GM18870 (cell line): Measurements from ENCODE around the gene SPRR2D.
"Not testable (repeated sequence)": the region's sequence is repeated elsewhere in the genome, so short reads cannot be mapped to it uniquely, and the experiment has no call there.

Source experiments
- ATAC-seq: cut with Tn5 transposase; IDR thresholded peaks from one replicate; pipeline ENCODE4 v1.9.1; 2021; ENCODE audit warnings: moderate library complexity; ENCODE audit not compliant: unreplicated experiment

Gene SPRR2D

DNA sequence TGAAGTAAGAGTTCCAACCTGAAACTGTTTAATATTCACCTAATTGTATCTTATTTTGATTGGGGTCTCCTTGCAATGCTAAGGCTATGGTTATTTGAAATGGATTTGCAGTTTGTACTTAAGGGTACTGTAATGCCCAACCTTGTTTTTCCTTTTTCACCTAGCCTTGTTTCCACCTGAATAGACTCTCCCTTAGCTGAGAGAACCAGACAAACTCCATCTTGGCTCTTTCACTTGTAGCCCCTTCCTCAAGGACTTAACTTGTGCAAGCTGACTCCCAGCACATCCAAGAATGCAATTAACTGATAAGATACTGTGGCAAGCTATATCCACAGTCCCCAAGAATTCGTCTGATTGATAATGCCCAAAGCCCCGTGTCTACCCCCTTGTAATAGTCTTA is 19.1 kb downstream of the SPRR2D start:
- ATAC-seq: not testable (repeated sequence)

DNA sequence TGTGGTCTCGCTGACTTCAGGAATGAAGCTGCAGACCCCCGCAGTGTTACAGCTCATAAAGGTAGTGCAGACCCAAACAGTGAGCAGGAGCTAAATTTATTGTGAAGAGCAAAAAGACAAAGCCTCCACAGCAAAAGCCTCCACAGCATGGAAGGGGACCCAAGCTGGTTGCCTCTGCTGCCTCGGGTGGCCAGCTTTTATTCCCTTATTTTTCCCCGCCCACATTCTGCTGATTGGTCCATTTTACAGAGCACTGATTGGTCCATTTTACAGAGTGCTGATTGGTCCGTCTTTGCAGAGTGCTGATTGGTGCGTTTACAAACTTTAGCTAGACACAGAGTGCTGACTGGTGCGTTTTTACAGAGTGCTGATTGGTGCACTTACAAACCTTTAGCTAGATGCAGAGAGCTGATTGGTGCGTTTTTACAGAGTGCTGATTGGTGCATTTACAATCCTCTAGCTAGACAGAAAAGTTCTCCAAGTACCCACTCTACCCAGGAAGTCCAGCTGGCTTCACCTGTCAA is 29.6 kb downstream of the SPRR2D start:
- not testable (repeated sequence) for ATAC-seq

DNA sequence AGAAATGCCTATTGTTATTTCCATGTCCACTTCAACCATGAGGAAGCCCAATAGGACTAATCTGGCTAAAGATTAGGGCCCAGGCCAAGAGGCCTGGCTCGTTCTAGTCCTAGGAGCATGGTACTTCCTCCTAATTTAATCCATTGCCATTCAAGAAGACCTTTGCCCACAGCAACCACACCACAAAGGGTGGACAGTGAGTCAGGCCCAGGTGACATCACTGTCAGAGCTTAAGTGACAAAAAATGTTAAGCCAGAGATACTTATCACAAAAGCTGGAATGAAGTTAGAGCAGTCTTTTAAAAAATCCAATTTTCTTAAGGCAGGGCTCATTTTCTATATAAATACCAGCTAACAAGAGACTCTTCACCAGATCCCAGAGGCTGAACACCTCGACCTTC is 39.5 kb downstream of the SPRR2D start, which contains the start of gene SPRR3:
Gene SPRR3 (plus strand): TSS at position 368 of the 400 bp plus-strand sequence. CDS start 1,272 bp downstream, outside the sequence.
- ATAC-seq: no peak

DNA sequence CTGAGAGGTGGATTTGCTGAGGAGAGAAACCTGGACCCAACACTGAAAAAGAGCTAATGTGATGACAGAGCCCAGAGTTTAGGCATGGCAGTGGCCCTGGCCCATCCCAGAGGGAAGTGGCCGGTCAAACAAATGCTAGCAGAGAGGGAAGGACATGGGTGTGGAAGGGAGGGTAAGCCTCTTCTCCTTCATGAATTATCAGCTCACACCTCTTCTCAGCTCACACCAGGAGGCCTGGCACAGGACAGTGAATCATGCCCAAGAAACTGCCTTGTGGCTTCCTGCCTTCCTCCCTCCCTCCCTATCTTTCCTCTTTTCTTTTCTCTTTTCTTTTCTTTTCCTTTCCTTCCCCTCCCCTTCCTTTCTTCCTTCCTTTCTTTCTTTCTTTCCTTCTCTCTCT is 40.6 kb downstream of the SPRR2D start:
- no peak for ATAC-seq

DNA sequence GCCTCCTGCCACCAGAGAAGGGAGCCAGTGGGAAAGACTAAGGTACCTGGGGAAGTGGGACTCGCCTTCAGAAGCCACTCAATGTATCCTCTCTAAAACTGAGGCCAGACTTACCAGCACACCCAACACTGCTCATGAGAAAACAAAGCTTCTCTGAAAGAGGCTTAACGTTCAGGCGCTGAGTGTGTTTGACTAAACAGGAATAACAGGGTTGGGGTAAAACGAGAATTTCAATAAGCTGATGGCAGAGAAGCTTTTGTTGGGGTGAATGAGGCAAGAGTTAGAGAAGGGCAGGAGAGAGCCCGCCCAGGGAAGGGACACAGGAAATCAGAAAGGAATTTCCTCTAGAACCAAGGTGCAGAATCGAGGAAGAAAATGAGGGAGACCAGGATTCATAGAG is 41.1 kb downstream of the SPRR2D start:
- ATAC-seq: no peak

DNA sequence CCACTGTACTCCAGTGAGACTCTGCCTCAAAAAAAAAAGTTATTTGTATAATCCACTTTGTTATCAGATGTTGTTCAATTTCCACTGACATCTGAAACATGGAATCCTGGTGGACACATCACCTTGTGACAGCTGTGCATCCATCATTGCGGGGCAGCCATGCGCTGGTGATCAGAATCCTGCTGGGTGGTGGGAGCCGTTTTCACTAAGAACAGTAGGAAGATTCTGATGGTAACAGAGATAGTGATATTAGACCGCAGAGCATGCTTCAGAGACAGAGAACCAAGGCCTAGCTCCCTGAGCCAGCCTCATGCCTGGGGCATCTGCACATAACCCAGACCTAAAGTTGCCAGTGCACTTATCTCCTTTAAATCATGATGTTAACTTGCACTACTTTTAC is 42.4 kb downstream of the SPRR2D start:
- no peak for ATAC-seq

DNA sequence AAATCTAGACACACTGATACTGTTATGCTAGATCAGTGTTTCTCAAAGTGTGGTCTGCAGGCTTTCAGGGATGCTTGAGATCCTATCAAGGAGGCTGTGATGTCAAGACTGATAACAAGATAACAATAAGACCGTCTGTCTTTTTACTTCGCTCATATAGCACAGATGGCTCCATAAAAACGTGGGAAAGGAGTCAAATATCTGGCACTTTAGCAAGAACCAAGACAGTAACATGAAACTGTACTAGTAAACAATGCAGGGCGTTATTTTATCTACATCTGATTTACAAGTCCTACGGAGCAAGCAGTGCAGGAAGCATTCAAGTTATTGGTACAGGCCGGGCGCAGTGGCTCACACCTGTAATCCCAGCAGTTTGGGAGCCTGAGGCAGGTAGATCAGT is 43.0 kb downstream of the SPRR2D start:
- no peak for ATAC-seq

DNA sequence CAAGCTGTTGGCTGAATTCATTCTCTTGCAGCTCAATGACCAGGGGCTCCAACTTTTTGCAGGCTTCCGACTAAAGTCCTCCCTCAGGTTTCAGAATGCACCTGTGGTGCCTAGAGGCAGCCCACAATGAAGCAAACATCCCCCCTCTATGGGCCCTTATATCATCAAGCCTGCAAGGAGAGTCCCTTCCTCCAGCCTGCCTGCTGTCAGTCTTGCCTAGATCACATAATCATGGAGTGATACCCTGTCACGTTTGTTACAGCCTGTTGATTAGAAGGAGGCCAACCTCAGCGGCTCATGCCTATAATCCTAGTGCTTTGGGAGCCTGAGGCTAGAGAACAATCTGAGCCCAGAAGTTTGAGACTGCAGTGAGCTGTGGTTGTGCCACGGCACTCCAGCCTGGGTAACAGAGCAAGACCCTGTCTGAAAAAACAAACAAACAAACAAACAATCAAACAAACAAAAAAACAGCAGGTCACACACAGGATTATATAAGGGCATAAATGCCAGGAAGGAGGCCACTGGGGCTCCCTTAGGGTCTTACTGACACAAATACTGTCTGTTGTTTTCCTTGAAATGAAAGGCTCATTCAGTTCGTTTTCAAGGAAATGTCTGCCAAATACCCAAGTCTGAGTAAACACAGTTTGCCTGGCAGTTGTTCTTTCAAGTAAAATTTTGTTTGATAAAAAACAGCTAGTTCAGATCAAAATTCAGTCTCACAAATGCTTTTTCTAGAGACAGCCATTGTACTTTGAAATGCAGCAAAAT is 44.1 kb downstream of the SPRR2D start:
- ATAC-seq: no peak

DNA sequence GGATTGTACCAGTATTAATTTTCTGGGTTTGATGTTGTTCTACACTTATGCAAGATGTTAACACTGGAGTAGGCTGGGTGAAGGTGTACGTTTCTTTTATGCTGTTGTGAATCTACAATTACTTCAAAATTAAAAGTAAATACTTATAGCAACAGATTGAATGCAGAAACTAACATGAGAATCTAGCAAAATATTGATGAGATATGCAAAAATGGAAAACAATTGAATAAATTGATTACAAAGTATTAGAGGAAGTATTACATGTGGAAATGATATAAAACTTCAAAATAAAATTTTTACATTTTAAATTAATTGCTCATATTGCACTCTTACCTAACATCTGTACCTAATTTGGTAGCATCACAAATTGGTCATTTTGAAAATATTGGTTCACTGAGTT is 45.1 kb downstream of the SPRR2D start:
- no peak for ATAC-seq

DNA sequence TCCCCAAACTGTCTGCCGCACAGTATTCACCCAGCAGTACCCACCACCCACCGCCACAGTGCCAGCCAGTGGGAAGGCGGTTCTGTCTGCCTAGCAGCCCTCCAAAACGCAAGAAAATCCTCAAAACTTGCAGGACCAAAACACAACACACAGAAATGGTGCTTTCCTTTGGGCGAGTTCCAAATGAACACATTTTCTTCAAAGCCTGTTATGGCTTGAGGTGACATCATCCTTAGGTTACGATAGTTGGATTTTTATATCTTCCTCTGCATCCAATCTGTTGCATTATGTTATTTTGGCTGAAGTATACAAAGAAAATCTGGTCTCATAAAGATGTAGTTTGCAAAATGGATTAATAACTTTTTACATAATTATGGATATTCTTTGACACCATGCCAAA is 47.7 kb downstream of the SPRR2D start:
- ATAC-seq: no peak
